ENCODE data around the gene CELSR1.

Gene CELSR1

GRCh38 chr22:46371623-46372226 lies 165.7 kb downstream of the CELSR1 start:
- no peak for DNase-seq (ENCODE audit: low read depth in 1 of 2, low spot score in 1 of 2)
- Histone ChIP-seq H3K27me3 (ENCODE audit: insufficient read depth, poor library complexity, severe bottlenecking) (peaks cover 17% of the 10 kb centered on the region), H3K27ac (replicated peaks) (no peak overlapping the region), H3K4me3 (replicated peaks; ENCODE audit: insufficient read depth, low read length) (no peak overlapping the region)
- no peak for TF ChIP-seq SPI1 (IDR thresholded peaks at IDR 0.05; ENCODE audit: borderline replicate concordance, low read depth)
- TF ChIP-seq REST (IDR thresholded peaks at IDR 0.05; ENCODE audit: insufficient replicate concordance, low read depth), result no peak
- no peak for TF ChIP-seq POLR2AphosphoS5 (IDR thresholded peaks at IDR 0.05; ENCODE audit: low read depth)
- TF ChIP-seq, protein P1, sequence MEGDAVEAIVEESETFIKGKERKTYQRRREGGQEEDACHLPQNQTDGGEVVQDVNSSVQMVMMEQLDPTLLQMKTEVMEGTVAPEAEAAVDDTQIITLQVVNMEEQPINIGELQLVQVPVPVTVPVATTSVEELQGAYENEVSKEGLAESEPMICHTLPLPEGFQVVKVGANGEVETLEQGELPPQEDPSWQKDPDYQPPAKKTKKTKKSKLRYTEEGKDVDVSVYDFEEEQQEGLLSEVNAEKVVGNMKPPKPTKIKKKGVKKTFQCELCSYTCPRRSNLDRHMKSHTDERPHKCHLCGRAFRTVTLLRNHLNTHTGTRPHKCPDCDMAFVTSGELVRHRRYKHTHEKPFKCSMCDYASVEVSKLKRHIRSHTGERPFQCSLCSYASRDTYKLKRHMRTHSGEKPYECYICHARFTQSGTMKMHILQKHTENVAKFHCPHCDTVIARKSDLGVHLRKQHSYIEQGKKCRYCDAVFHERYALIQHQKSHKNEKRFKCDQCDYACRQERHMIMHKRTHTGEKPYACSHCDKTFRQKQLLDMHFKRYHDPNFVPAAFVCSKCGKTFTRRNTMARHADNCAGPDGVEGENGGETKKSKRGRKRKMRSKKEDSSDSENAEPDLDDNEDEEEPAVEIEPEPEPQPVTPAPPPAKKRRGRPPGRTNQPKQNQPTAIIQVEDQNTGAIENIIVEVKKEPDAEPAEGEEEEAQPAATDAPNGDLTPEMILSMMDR (IDR thresholded peaks at IDR 0.05; ENCODE audit: insufficient read depth, low read length), result no peak
- TF ChIP-seq GABPA (IDR thresholded peaks at IDR 0.05; ENCODE audit: low read depth), result no peak

- H3K27me3 ChIP-seq (ENCODE audit: insufficient read depth, poor library complexity, severe bottlenecking), result peaks cover 23% of the 10 kb centered on the region
- TF ChIP-seq SPI1 (IDR thresholded peaks at IDR 0.05; ENCODE audit: borderline replicate concordance, low read depth), result no peak
- TF ChIP-seq, protein P1 (IDR thresholded peaks at IDR 0.05; ENCODE audit: insufficient read depth, low read length), result no peak
- no peak for TF ChIP-seq GABPA (IDR thresholded peaks at IDR 0.05; ENCODE audit: low read depth)
- no peak for TF ChIP-seq POLR2AphosphoS5 (IDR thresholded peaks at IDR 0.05; ENCODE audit: low read depth)
- TF ChIP-seq REST (IDR thresholded peaks at IDR 0.05; ENCODE audit: insufficient replicate concordance, low read depth), result no peak
Measured at GRCh38 chr22:46370584-46371291, 166.7 kb downstream of the CELSR1 start.

GRCh38 chr22:46369716-46370583 lies 167.5 kb downstream of the CELSR1 start:
- Histone ChIP-seq H3K27ac (replicated peaks) (no peak overlapping the region), H3K27me3 (ENCODE audit: insufficient read depth, poor library complexity, severe bottlenecking) (peaks cover 23% of the 10 kb centered on the region), H3K4me3 (replicated peaks; ENCODE audit: insufficient read depth, low read length) (no peak overlapping the region)
- no peak for DNase-seq (ENCODE audit: low read depth in 1 of 2, low spot score in 1 of 2)
- no peak for TF ChIP-seq SPI1 (IDR thresholded peaks at IDR 0.05; ENCODE audit: borderline replicate concordance, low read depth)
- TF ChIP-seq, protein P1 (IDR thresholded peaks at IDR 0.05; ENCODE audit: insufficient read depth, low read length), result no peak

More at GRCh38 chr22:46370584-46371291, 166.7 kb downstream of the CELSR1 start:
- DNase-seq (ENCODE audit: low read depth in 1 of 2, low spot score in 1 of 2), result no peak
- H3K27ac ChIP-seq (replicated peaks), result no peak overlapping the region
- no peak overlapping the region for H3K4me3 ChIP-seq (replicated peaks; ENCODE audit: insufficient read depth, low read length)
